Measurements from ENCODE around the gene ZKSCAN3. TPM values are rescaled to one million over a fixed set of nuclear protein-coding genes. Genes with fewer than 3 reads are reported as not detected.
"Not testable (repeated sequence)": the region's sequence is repeated elsewhere in the genome, so short reads cannot be mapped to it uniquely, and the experiment has no call there.

The ZKSCAN3 gene
- total RNA-seq, 2 experiments from 2014 or later = 2.2 to 2.7 TPM

DNA sequence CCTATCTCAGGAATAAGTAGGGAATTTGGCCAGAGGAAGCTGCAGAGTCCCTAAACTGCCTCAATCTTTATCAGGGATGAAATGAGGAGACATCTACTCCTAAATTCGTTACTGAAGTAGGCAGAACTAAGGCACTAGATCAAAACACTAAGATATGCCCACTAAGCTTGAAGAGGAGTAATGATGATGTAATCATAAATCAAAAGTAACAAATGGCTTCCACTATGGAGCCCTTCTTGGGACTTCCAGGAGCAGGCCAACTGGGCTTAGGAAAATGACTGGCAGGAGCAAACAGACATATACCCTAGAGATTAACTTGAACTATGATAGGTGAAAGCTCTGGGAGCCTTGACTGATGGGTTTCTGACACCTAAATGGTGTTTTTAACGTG lies 34.4 kb downstream of the ZKSCAN3 start:
- H3K4me3 Mint-ChIP-seq = no peak overlapping the region
- POLR2A ChIA-PET = no interaction called here
- peaks cover 11% of the 10 kb centered on the region for H3K9me3 Mint-ChIP-seq
- H3K4me1 Mint-ChIP-seq (ENCODE audit: low read depth) = no peaks in the 10 kb centered on the region
- H3K27me3 Mint-ChIP-seq = no peaks in the 10 kb centered on the region
- no peak overlapping the region for H3K27ac Mint-ChIP-seq
- no peak for DNase-seq
- intact Hi-C loops (cut with micrococcal nuclease) = no loop called here
- peaks cover 74% of the 10 kb centered on the region for H3K36me3 Mint-ChIP-seq
- CTCF ChIA-PET = interaction anchor here (1.9 kb wide), 1 partner anchor 28 kb away, joined by 7 read pairs; no protein-coding TSS in a partner anchor

DNA sequence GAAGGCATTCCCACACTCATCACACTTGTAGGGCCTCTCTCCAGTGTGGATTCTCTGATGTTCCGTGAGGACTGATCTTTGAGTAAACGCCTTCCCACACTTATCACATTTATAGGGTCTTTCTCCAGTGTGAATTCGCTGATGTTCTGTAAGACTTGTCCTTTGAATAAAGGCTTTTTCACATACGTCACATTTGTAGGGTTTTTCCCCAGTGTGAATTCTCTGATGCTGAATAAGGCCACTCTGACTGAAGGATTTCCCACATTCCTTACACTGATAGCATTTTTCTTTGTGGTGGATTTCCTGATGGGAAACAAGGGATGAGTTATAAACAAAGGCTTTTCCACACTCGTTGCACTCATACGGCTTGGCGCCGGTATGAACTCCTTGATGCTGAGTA lies 40.9 kb downstream of the ZKSCAN3 start:
- no peak for DNase-seq
- intact Hi-C loops (cut with micrococcal nuclease) = no loop called here
- Mint-ChIP-seq H3K27me3 (no peaks in the 10 kb centered on the region), H3K27ac (no peak overlapping the region), H3K36me3 (peaks cover 65% of the 10 kb centered on the region), H3K4me3 (no peak overlapping the region), H3K4me1 (ENCODE audit: low read depth) (peaks cover 8% of the 10 kb centered on the region), H3K9me3 (no peaks in the 10 kb centered on the region)
- ChIA-PET CTCF (no interaction called here), POLR2A (no interaction called here)

DNA sequence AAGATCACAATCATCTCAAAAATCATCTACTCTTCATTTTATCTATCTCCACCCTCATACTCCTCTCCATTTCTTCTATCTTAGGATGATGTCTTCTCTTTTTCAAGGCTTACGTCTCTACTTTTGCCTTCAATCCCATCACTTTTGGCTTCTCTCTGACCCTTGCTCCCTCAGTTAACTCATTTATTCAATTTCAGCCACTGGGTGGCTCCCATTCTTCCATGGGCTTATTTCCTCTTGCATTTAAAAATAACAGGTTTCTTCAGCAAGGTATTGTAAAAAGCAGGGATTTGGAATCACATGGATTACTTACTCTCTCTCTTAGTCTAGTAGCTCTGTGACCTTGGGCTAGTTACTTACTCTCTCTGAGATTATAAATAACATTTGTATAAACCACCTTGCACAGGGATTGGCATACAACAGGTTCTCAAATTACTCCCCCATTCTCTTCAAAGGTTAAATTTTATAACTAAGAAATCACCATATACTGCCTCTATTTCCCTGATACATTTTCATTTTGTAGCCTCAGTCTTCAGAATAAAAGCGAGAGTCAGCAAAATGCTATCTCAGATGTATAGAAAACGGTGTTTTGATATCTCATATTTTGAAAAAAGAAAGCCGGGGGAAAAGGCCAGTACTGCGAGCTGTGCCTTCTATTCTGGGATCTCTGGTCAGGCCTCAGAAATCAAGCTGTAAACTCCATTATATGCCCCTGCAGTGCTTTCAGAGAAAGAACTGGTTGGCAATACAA lies 44.3 kb downstream of the ZKSCAN3 start:
- POLR2A ChIA-PET = no interaction called here
- peaks cover 30% of the 10 kb centered on the region for H3K4me1 Mint-ChIP-seq (ENCODE audit: low read depth)
- no peaks in the 10 kb centered on the region for H3K9me3 Mint-ChIP-seq
- no peak overlapping the region for H3K27ac Mint-ChIP-seq
- intact Hi-C loops (cut with micrococcal nuclease) = loop anchor here (1.0 kb wide), 1 partner anchor 290 kb away; no protein-coding TSS in a partner anchor
- H3K36me3 Mint-ChIP-seq = peaks cover 65% of the 10 kb centered on the region
- DNase-seq = no peak
- CTCF ChIA-PET = no interaction called here
- no peaks in the 10 kb centered on the region for H3K27me3 Mint-ChIP-seq
- no peak overlapping the region for H3K4me3 Mint-ChIP-seq

DNA sequence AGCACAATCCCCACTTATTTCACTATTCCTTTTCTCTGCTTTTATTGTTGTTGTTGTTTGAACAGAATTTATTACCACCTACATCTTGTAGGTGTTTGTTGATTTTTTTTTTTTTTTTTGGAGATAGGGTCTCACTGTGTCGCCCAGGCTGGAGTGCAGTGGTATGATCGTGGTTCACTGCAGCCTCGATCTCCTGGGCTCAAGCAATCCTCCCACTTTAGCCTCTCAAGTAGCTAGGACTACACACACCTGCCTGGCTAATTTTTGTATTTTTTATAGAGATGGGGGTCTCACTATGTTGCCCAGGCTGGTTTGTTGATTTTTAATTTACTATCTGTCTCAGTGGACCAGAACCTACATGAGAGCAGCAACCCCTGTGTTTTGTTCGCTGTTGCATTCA lies 46.2 kb downstream of the ZKSCAN3 start:
- Mint-ChIP-seq H3K4me3 (no peak overlapping the region), H3K9me3 (no peaks in the 10 kb centered on the region), H3K27me3 (peaks cover under 1% of the 10 kb centered on the region), H3K36me3 (peaks cover 50% of the 10 kb centered on the region), H3K4me1 (ENCODE audit: low read depth) (peaks cover 33% of the 10 kb centered on the region), H3K27ac (no peak overlapping the region)
- CTCF ChIA-PET = no interaction called here
- DNase-seq = no peak
- POLR2A ChIA-PET = no interaction called here
- intact Hi-C loops (cut with micrococcal nuclease) = loop anchor here (5.0 kb wide), 3 partner anchors 91 to 146 kb away; partner anchors contain the start of gene ZSCAN26

DNA sequence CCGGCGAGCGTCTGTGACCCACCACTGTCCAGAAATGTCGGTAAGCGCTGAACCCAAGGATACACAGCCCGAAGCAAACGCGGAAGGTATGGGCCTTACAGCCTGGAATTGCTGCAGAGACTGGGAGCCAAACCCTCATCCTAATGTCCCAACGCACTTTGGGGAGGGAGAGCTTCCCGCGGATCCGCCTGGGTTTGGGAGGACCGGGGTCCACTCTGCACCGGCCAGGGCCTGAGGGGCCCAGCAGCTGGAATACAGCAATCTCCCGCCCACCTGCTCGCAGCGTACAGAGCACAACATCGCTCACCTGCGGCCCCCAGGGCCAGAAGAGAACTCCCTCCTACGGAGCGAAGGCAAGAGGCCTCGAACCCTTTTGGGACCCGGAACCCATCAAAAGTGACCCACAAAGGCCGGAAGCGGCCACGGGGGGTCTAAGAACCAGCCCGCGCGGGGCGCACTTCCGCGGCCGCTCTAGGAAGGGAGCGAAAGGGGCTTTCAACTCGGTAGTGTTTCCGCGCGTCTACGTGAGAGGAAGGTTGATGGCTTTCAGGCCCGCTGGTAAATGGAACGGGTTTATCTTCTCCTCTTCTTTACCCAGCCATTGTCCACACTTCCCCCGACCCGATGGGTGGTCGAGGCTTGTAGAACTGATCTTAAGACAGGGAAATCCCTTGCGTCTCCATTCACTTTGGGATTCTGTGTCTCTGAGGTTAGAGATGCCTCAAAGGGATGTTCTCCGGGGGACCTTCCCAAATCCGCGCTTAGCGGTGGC lies 49.8 kb downstream of the ZKSCAN3 start, which contains the start of gene ZSCAN12:
Gene ZSCAN12, minus strand, starts transcription at position 398 of the 772 bp plus-strand sequence. CDS start 1,342 bp downstream, outside the sequence.
- peaks cover 28% of the 10 kb centered on the region for H3K36me3 Mint-ChIP-seq
- ChIA-PET CTCF (interaction anchor here (0.9 kb wide), 1 partner anchor 1011 kb away, joined by 3 read pairs; the partner anchor contains the start of gene ZNF391), POLR2A (no interaction called here)
- peak within 1 kb of the TSS; percentile 84 for H3K27ac Mint-ChIP-seq
- H3K4me1 Mint-ChIP-seq (ENCODE audit: low read depth) = peaks cover 30% of the 10 kb centered on the region
- intact Hi-C loops (cut with micrococcal nuclease) = loop anchor here (1.0 to 5.0 kb wide), 8 partner anchors 44 to 258 kb away; partner anchors contain the start of genes ZKSCAN3, ZKSCAN4, ZKSCAN8 and ZSCAN23
- peaks cover 24% of the 10 kb centered on the region for H3K27me3 Mint-ChIP-seq
- peak within 1 kb of the TSS; percentile 85 for H3K4me3 Mint-ChIP-seq
- H3K9me3 Mint-ChIP-seq = peaks cover 2% of the 10 kb centered on the region
- peak; percentile 90 for DNase-seq

DNA sequence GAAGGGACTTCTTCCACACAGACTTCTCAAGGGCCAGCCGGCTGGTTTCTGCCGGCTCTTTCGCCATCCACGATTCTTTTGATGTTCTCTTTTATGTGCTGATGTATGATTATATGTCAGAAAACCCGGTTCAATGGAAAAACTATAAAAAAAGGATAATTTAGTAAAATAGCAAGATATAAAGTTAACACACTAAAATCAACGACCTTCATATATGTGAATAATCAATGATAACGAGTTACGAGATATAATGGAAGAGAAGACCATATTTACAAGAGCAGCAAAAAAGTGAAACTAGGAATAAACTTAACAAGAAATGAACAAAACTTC lies 50.3 kb downstream of the ZKSCAN3 start:
- peak overlapping the region; percentile 84 for H3K27ac Mint-ChIP-seq
- H3K9me3 Mint-ChIP-seq = peaks cover 2% of the 10 kb centered on the region
- peaks cover 29% of the 10 kb centered on the region for H3K4me1 Mint-ChIP-seq (ENCODE audit: low read depth)
- H3K4me3 Mint-ChIP-seq = peak overlapping the region; percentile 85
- peaks cover 26% of the 10 kb centered on the region for H3K27me3 Mint-ChIP-seq
- no peak for DNase-seq
- H3K36me3 Mint-ChIP-seq = peaks cover 25% of the 10 kb centered on the region
- POLR2A ChIA-PET = no interaction called here
- intact Hi-C loops (cut with micrococcal nuclease) = no loop called here
- CTCF ChIA-PET = no interaction called here

DNA sequence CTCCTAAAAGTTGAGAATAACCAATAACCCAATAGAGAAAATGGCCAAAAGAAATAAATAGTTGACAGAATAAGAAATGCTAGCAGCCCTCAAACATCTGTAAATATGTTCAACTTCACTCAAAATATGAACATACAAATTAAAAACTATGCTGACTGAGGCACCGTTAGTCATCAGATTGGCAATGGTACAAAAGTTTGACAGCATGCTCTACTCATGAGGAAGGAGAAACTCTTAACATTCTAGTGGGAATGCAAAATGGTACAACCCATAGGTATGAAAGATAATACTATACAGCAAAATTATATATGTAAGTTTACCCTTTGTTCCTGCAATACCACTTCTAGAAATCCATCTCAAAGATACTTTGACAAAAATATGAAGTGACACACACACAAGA lies 51.4 kb downstream of the ZKSCAN3 start:
- Mint-ChIP-seq H3K27me3 (peaks cover 30% of the 10 kb centered on the region), H3K4me1 (ENCODE audit: low read depth) (peaks cover 24% of the 10 kb centered on the region), H3K4me3 (no peak overlapping the region), H3K27ac (no peak overlapping the region), H3K9me3 (peaks cover 2% of the 10 kb centered on the region), H3K36me3 (peaks cover 22% of the 10 kb centered on the region)
- POLR2A ChIA-PET = no interaction called here
- intact Hi-C loops (cut with micrococcal nuclease) = no loop called here
- no peak for DNase-seq
- CTCF ChIA-PET = no interaction called here

DNA sequence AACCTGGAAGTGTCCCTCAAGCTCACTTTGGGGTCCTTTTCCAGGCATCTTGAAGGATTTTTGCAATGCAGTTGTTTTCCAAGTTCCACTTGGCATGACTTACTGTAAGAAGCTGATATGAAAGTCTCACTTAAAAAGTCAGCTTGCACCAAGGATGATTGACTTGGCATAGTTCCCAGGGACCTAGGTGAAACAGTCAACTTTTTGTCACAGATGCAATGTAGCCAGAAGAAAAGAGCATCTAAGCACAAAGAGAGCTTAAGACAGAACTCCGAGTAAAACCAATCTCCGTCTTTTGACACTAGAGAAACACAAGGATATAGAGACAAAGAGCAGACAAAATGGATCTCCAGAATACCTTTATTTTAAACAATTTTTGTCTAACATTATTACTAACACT lies 52.5 kb downstream of the ZKSCAN3 start:
- Mint-ChIP-seq H3K9me3 (peaks cover 2% of the 10 kb centered on the region), H3K36me3 (peaks cover 13% of the 10 kb centered on the region), H3K4me3 (no peak overlapping the region), H3K27me3 (peaks cover 33% of the 10 kb centered on the region), H3K4me1 (ENCODE audit: low read depth) (peaks cover 14% of the 10 kb centered on the region), H3K27ac (no peak overlapping the region)
- no peak for DNase-seq
- intact Hi-C loops (cut with micrococcal nuclease) = no loop called here
- POLR2A ChIA-PET = interaction anchor here (0.6 kb wide), 1 partner anchor 34 kb away, joined by 3 read pairs; no protein-coding TSS in a partner anchor
- CTCF ChIA-PET = interaction anchor here (0.7 to 1.0 kb wide), 2 partner anchors 46 to 142 kb away, joined by 3 read pairs; no protein-coding TSS in a partner anchor

DNA sequence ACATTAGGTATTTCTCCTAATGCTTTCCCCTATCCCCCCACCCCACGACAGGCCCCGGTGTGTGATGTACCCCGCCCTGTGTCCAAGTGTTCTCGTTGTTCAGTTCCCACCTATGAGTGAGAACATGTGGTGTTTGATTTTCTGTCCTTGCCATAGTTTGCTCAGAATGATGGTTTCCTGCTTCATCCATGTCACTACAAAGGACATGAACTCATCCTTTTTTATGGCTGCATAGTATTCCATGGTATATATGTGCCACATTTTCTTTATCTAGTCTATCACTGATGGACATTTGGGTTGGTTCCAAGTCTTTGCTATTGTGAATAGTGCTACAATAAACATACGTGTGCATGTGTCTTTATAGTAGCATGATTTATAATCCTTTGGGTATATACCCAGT lies 54.2 kb downstream of the ZKSCAN3 start:
- peaks cover 33% of the 10 kb centered on the region for H3K27me3 Mint-ChIP-seq

DNA sequence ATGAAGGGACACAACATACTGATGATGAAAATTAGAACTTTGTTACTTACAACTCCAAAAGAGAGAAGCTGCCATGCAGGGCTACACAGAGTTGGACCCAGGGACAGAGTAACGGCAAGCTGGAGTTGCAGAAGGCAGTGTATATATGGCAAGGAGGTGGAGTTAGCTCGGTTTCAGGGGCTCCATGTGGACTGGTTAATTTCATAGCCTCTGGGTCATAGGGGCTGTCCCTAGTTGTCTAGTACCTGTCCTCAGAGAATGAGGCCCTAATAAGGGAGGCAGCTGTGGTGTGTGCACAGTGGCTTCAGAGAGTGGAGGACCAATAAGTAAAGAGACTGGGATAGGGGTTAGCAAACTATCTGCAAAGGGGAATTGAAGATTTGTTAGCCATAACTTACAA lies 57.7 kb downstream of the ZKSCAN3 start:
- intact Hi-C loops (cut with micrococcal nuclease) = no loop called here
- no peak for DNase-seq
- no peak overlapping the region for H3K4me3 Mint-ChIP-seq
- no peaks in the 10 kb centered on the region for H3K36me3 Mint-ChIP-seq
- ChIA-PET CTCF (no interaction called here), POLR2A (no interaction called here)
- H3K27me3 Mint-ChIP-seq = peaks cover 36% of the 10 kb centered on the region
- no peak overlapping the region for H3K27ac Mint-ChIP-seq
- H3K4me1 Mint-ChIP-seq (ENCODE audit: low read depth) = peaks cover 10% of the 10 kb centered on the region
- H3K9me3 Mint-ChIP-seq = peaks cover 2% of the 10 kb centered on the region

More for the DNA sequence above, 54.2 kb downstream of the ZKSCAN3 start:
- H3K36me3 Mint-ChIP-seq; H3K4me3 Mint-ChIP-seq; intact Hi-C loops (cut with micrococcal nuclease); H3K9me3 Mint-ChIP-seq; CTCF ChIA-PET; POLR2A ChIA-PET; DNase-seq; H3K27ac Mint-ChIP-seq: not testable (repeated sequence)
- H3K4me1 Mint-ChIP-seq (ENCODE audit: low read depth) = peaks cover 13% of the 10 kb centered on the region

DNA sequence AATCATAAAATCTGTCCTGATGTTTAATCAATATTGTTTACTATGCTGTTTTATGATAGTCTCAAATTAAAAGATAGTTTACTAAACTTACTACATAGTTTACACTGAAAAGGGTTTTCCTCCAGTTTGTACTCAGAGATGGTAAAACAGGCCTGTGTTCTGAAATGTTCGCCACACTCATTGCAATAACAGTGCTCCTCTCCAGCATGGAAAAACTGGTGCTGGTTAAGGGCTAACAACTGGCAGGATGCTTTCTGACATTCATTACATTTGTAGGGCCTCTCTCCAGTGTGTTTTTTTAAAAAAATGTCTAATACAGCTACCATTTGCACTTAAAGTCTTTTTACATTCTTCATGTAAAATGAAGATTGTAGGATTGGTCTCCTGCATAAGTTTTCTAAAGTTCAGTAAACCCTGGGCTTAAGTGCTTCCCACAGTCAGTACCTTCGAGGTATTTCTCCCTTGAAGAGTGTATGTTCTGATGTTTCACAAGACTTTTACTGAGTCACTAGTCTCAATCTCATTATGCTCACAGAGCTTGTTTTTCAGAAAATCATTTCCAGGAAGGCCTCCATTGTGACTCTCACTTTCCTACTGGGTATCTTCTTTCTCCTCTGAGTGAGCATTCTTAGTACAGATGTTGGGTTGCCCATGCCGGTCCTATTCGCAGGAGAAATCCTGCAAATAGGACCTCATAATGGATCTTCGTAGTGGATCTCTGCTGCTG lies 58.5 kb downstream of the ZKSCAN3 start:
- no peaks in the 10 kb centered on the region for H3K36me3 Mint-ChIP-seq
- peak; percentile 13 for DNase-seq
- H3K9me3 Mint-ChIP-seq = peaks cover 2% of the 10 kb centered on the region
- H3K27me3 Mint-ChIP-seq = peaks cover 34% of the 10 kb centered on the region
- H3K27ac Mint-ChIP-seq = peak overlapping the region; percentile 31
- no peak overlapping the region for H3K4me3 Mint-ChIP-seq
- ChIA-PET POLR2A (no interaction called here), CTCF (no interaction called here)
- intact Hi-C loops (cut with micrococcal nuclease) = loop anchor here (1.0 kb wide), 1 partner anchor 18 kb away; no protein-coding TSS in a partner anchor
- H3K4me1 Mint-ChIP-seq (ENCODE audit: low read depth) = peaks cover 10% of the 10 kb centered on the region

DNA sequence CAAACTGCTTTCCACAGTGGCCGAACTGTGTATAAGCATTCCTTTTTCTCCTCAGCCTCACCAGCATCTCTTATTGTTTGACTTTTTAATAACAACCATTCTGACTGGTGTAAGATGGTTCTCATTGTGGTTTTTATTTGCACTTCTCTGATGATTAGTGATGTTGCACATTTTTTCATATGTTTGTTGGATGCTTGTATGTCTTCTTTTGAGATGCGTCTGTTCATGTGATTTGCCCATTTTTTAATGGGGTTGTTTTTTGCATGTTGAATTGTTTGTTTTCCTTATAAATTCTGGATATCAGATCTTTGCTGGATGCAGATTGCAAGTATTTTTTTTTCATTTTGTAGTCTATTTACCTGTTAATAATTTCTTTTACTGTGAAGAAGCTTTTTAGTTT lies 61.0 kb downstream of the ZKSCAN3 start:
- ChIA-PET CTCF (no interaction called here), POLR2A (no interaction called here)
- DNase-seq = no peak
- H3K9me3 Mint-ChIP-seq = no peaks in the 10 kb centered on the region
- H3K36me3 Mint-ChIP-seq = no peaks in the 10 kb centered on the region
- intact Hi-C loops (cut with micrococcal nuclease) = no loop called here
- H3K27ac Mint-ChIP-seq = no peak overlapping the region
- peaks cover 23% of the 10 kb centered on the region for H3K27me3 Mint-ChIP-seq
- H3K4me1 Mint-ChIP-seq (ENCODE audit: low read depth) = peaks cover 10% of the 10 kb centered on the region
- H3K4me3 Mint-ChIP-seq = no peak overlapping the region
